Lower leg skin (tissue), 4 donors: ENCODE results near the gene OR3A3. TPM values are rescaled to one million over a fixed set of nuclear protein-coding genes. Genes with fewer than 3 reads are reported as not detected.
"Not testable (repeated sequence)": the region's sequence is repeated elsewhere in the genome, so short reads cannot be mapped to it uniquely, and the experiment has no call there.

Experiments used
- DNase-seq, 2 donors: peaks; one replicate each; pipeline ENCODE4 v3.0.0-alpha.2; 2019; ENCODE audit warnings: low spot score in 2 of 2
- H3K4me3 ChIP-seq: fragments of 200-600 bp; sonication (generic); 2 replicates; pipeline ENCODE4 v1.5.1; 2017; ENCODE audit warnings: mild to moderate bottlenecking, low read depth; ENCODE audit not compliant: poor library complexity, severe bottlenecking
- POLR2A ChIP-seq, 2 donors: fragments of 450-650 bp; IDR thresholded peaks; one replicate each; pipeline ENCODE4 v1.6.1; 2016 to 2017; ENCODE audit warnings: antibody characterized with exemption in 2 of 2, mild to moderate bottlenecking in 1 of 2, moderate library complexity in 1 of 2
- WGBS, 2 donors: methylation state at CpG; one replicate each; pipeline ENCODE4 v1.1.5; 2018; 5-methylcytosine and 5-hydroxymethylcytosine counted together
- intact Hi-C: fragments of 100-400 bp; cut with DNase I; formaldehyde crosslinking; loops from one replicate; pipeline ENCODE4 v1.15.0; 2023; ENCODE audit warnings: low total_unique reads
- total RNA-seq, 4 donors: library from RNA; depleted of rRNA; stranded (reverse); fragments of >200 nt; gene quantifications; one replicate each; pipeline ENCODE4 v1.1.0, GENCODE V29; 2016
- TF ChIP-seq, protein P1 (sequence below), 3 donors: fragments of 450-650 bp; IDR thresholded peaks; one replicate each; pipeline ENCODE4 v1.5.1; 2016; ENCODE audit warnings: antibody characterized with exemption in 3 of 3, mild to moderate bottlenecking in 3 of 3, moderate library complexity in 2 of 3

The OR3A3 gene
- total RNA-seq, 4 donors from 2014 or later, result not detected

DNA sequence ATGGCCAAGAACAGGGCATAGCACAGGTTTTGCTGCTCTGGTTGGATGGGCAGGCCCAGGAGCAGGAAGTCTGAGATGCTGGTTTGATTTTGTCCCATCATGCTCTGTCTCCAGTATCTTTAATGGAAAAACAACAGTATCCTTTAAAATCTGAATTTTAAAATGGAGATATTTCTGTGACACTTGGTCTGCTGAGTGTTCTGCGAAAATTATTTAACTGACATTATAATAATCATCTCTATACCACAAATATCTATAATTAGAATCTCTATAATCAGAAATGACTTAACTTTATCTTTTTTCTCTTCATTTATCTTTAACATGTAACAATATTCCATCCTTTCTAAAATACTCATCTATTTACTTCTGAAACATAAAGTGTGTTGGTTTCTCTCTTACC, 12.9 kb upstream of the OR3A3 start, which contains the start of gene OR1E1:
OR1E1 (minus strand) TSS at position 101 of the 400 bp plus-strand sequence; CDS start at position 101, 0 bp downstream.
- no peak for DNase-seq
- WGBS, 2 donors, result 89 to 91% methylated on average over 1 of the region's 1 CpG
- intact Hi-C loops, result no loop called here
- H3K4me3 ChIP-seq, result no peak within 1 kb of the TSS
- TF ChIP-seq POLR2A (IDR thresholded peaks at IDR 0.05), result no peak
- TF ChIP-seq, protein P1, sequence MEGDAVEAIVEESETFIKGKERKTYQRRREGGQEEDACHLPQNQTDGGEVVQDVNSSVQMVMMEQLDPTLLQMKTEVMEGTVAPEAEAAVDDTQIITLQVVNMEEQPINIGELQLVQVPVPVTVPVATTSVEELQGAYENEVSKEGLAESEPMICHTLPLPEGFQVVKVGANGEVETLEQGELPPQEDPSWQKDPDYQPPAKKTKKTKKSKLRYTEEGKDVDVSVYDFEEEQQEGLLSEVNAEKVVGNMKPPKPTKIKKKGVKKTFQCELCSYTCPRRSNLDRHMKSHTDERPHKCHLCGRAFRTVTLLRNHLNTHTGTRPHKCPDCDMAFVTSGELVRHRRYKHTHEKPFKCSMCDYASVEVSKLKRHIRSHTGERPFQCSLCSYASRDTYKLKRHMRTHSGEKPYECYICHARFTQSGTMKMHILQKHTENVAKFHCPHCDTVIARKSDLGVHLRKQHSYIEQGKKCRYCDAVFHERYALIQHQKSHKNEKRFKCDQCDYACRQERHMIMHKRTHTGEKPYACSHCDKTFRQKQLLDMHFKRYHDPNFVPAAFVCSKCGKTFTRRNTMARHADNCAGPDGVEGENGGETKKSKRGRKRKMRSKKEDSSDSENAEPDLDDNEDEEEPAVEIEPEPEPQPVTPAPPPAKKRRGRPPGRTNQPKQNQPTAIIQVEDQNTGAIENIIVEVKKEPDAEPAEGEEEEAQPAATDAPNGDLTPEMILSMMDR (IDR thresholded peaks at IDR 0.05), result no peak

DNA sequence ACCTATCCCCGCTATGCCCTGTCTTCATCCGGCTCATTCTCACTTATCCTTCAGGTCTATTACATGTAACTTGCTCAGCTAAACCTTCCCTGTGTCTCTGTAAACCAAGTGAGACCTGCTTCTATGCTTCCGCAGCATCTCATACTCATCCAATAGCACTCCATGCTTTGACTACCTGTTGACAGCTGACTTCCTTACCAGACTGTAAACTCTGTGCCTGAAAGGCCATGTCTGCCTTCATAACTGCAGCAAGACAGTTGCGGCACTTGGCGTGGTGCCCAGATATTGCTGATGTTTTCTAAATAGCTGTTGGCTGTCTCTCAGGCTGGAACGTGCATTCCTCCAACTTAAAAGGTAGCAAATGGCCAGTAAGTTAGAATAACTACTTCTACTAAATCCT, 11.1 kb upstream of the OR3A3 start:
- no peak for DNase-seq
- WGBS, 2 donors, result 45 to 51% methylated on average over 6 of the region's 6 CpGs
- H3K4me3 ChIP-seq, result no peak overlapping the region
- intact Hi-C loops, result no loop called here
- TF ChIP-seq POLR2A (IDR thresholded peaks at IDR 0.05), result no peak
- TF ChIP-seq, protein P1 (IDR thresholded peaks at IDR 0.05), result no peak

DNA sequence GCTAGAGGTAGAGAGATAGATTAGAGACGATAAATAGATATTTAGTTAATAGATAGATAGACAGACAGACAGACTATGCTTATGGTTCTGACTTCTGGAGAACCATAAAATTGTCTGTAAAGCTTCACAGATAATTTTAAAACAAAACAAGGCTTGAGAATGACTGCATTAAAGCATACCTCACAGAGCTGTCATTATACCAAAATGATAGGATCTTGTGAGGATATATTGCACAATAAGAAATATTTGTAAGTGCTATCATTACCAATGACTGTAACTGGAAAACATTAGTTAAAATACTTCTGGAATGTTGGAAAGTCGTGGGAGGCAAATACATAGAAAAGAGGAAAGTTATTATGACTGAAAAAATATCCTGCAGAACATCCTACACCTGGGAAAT, 9.4 kb upstream of the OR3A3 start:
- intact Hi-C loops, result no loop called here
- no peak for DNase-seq
- H3K4me3 ChIP-seq, result no peak overlapping the region
- WGBS, 2 donors, result 50 to 60% methylated on average over 2 of the region's 2 CpGs
- TF ChIP-seq, protein P1 (IDR thresholded peaks at IDR 0.05), result no peak
- TF ChIP-seq POLR2A (IDR thresholded peaks at IDR 0.05), result no peak

DNA sequence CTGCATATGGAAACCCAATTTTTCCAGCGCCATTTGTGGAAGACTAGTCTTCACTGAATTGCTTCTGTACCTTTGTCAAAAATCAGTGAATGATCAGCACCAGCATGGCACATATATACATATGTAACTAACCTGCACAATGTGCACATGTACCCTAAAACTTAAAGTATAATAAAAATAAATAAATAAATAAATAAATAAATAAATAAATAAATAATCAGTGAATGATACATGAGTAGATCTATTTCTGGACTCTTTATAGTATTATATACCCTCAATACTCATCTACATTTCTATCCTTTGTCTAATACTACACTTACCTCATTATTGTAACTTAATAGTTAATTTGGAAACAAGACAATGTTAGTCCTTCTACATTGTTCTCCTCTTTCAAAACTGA, 7.3 kb upstream of the OR3A3 start:
- H3K4me3 ChIP-seq, DNase-seq, intact Hi-C loops: not testable (repeated sequence)
- 47 to 77% methylated on average over 1 of the region's 1 CpG for WGBS, 2 donors

DNA sequence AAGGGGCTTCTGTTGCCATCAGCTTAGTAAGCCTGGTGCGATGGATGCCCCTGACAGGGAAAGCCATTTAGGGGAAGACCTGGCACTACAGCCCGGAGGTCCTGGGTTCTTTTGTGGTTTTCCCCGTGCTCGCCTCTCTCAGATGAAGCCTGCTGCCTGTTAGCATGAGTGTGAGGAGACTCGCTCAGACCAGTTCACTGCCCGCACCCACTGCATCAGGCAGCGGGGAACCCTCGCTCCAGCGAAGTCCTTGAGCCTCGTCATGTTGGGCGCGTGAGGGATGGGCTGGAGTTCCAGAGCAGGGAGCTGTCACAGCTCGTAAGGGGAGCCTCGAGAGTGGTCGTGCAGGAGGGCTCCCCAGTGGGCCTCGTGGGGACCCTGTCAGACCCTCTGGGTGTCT, 1.0 kb downstream of the OR3A3 start:
- DNase-seq, intact Hi-C loops, H3K4me3 ChIP-seq: not testable (repeated sequence)
- 75% methylated on average over 2 of the region's 16 CpGs; no CpG with 5 or more reads in 1 of the 2 donors for WGBS, 2 donors

DNA sequence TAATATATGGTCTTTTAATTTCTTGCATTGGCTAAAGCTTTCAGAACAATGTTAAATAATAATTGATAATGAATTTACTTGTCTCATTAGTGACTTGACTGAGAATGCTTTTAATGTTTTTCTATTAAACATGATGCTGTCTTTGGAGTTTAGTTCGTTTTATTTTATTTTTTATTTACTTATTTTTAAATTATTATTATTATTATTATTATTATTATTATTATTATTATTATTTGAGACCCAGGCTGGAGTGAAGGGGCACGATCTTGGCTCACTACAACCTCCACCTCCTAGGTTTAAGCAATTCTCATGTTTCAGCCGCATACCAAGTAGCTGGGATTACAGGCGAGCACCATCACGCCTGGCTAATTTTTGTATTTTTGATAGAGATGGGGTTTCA, 4.4 kb downstream of the OR3A3 start:
- no peak overlapping the region for H3K4me3 ChIP-seq
- WGBS, 2 donors, result 77 to 78% methylated on average over 5 of the region's 5 CpGs
- TF ChIP-seq, protein P1 (IDR thresholded peaks at IDR 0.05), result no peak
- no peak for TF ChIP-seq POLR2A (IDR thresholded peaks at IDR 0.05)
- intact Hi-C loops, result no loop called here
- DNase-seq, result no peak

DNA sequence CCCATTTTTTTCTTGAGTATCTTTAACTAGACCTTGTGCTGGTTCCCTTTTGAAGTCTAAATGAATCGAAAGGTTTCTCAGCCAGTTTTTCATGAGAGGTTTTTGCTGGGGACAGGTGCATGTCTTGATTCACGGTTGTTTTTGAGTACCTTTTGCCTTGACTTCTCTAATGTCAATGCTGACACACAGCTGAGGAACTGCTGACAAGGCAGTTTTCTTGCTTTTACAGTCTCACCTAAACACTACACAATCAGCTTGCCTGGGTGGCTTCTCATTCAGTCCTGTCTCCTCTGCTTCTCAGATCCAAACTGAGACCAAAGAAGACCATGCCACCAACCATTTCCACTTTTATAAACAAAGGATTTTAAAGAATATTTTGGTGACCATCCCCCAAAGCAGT, 7.1 kb downstream of the OR3A3 start:
- DNase-seq, result no peak
- H3K4me3 ChIP-seq, result no peak overlapping the region
- intact Hi-C loops, result no loop called here
- TF ChIP-seq, protein P1 (IDR thresholded peaks at IDR 0.05), result no peak
- no peak for TF ChIP-seq POLR2A (IDR thresholded peaks at IDR 0.05)
- 56 to 81% methylated on average over 2 of the region's 2 CpGs for WGBS, 2 donors

DNA sequence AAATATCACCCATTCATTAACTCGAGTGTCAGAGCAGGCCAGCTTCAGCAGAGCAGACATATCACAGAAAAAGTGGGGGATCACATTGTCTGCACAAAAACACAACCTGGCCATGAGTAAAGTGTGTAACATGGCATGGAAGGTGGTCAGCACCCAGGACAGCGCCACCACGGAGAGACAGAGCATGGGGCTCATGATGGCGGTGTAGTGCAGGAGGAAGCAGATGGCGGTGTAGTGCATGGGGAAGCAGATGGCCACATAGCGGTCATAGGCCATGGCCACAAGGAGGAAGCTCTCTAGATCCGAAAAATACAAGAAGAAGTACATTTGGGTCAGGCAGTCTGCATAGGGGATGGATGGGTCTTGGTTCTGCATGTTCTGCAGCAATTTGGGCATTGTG, 22.0 kb downstream of the OR3A3 start:
- WGBS, 2 donors, result 36 to 41% methylated on average over 7 of the region's 7 CpGs
- intact Hi-C loops, H3K4me3 ChIP-seq, DNase-seq: not testable (repeated sequence)
